BJ (cell line): Measurements from ENCODE around the gene PRRX1. TPM values are rescaled to one million over a fixed set of nuclear protein-coding genes. Genes with fewer than 3 reads are reported as not detected.

Experiments
- CTCF ChIA-PET: fragments of 350-600 bp; formaldehyde crosslinking; extraction: SDS; loops from one replicate; lab custom pipeline; 2021; ENCODE audit warnings: antibody characterized with exemption, inconsistent platforms; lab: Yijun Ruan, JAX
- POLR2A ChIA-PET: fragments of 300-600 bp; sonication (Branson Sonifier 250); formaldehyde crosslinking; extraction: SDS; loops from one replicate; lab custom pipeline; 2021; ENCODE audit warnings: antibody characterized with exemption; lab: Charles Lee
- DNase-seq: peaks from one replicate; pipeline ENCODE4 v3.0.0-alpha.2; 2011; ENCODE audit warnings: low read depth
- H3K27me3 ChIP-seq: 2 replicates; pipeline ENCODE4 v1.6.0; 2011; ENCODE audit warnings: low read length; ENCODE audit not compliant: control insufficient read depth, insufficient read depth
- H3K36me3 ChIP-seq: 2 replicates; pipeline ENCODE4 v1.5.1; 2011; ENCODE audit warnings: low read length; ENCODE audit not compliant: control insufficient read depth, insufficient read depth
- H3K4me3 ChIP-seq: 2 replicates; pipeline ENCODE4 v1.5.1; 2011; ENCODE audit warnings: low read depth, mild to moderate bottlenecking, control low read depth, low read length
- CTCF ChIP-seq: IDR thresholded peaks from 2 replicates; pipeline ENCODE4 v1.5.1; 2011; ENCODE audit warnings: low read depth, mild to moderate bottlenecking, control low read depth, inconsistent platforms, low read length, moderate library complexity; ENCODE audit not compliant: insufficient read depth
- polyA plus RNA-seq: library from polyadenylated mRNA; depleted of rRNA; stranded (reverse); fragments of >200 nt; gene quantifications from 2 replicates; pipeline ENCODE4 v1.2.3, GENCODE V29; 2011

Gene PRRX1
- polyA plus RNA-seq, 1 experiment: 152 TPM

GRCh38 chr1:170634824-170635410, 29.0 kb upstream of the PRRX1 start:
- no peak overlapping the region for H3K4me3 ChIP-seq
- CTCF ChIA-PET: interaction anchor here (1.7 kb wide), 1 partner anchor 10 kb away, joined by 4 read pairs; no protein-coding TSS in a partner anchor
- H3K36me3 ChIP-seq: no peaks in the 10 kb centered on the region
- POLR2A ChIA-PET: interaction anchor here (0.6 kb wide), 3 partner anchors 9 to 52 kb away, joined by 3 to 6 read pairs (median 3); no protein-coding TSS in a partner anchor
- H3K27me3 ChIP-seq: no peaks in the 10 kb centered on the region
- DNase-seq: no peak
- TF ChIP-seq CTCF: no peak

GRCh38 chr1:170640581-170640980, 23.4 kb upstream of the PRRX1 start:
- DNase-seq: no peak
- TF ChIP-seq CTCF: no peak
- Histone ChIP-seq H3K4me3 (no peak overlapping the region), H3K27me3 (no peaks in the 10 kb centered on the region), H3K36me3 (no peaks in the 10 kb centered on the region)
- ChIA-PET POLR2A (no interaction called here), CTCF (interaction anchor here (0.6 to 0.8 kb wide), 2 partner anchors 58 to 151 kb away, joined by 3 read pairs; no protein-coding TSS in a partner anchor)

GRCh38 chr1:170657275-170657853, 6.6 kb upstream of the PRRX1 start:
- CTCF ChIA-PET: interaction anchor here (1.0 kb wide), 2 partner anchors 11 to 18 kb away, joined by 3 to 4 read pairs; no protein-coding TSS in a partner anchor

GRCh38 chr1:170659399-170660035, 4.4 kb upstream of the PRRX1 start:
- no peak for TF ChIP-seq CTCF
- Histone ChIP-seq H3K27me3 (no peaks in the 10 kb centered on the region), H3K36me3 (no peaks in the 10 kb centered on the region), H3K4me3 (no peak overlapping the region)
- ChIA-PET CTCF (interaction anchor here (0.7 to 2.3 kb wide), 3 partner anchors 8 to 31 kb away, joined by 3 to 6 read pairs (median 4); no protein-coding TSS in a partner anchor), POLR2A (no interaction called here)
- no peak for DNase-seq

More at GRCh38 chr1:170657275-170657853, 6.6 kb upstream of the PRRX1 start:
- DNase-seq: no peak
- H3K4me3 ChIP-seq: no peak overlapping the region
- TF ChIP-seq CTCF: no peak
- no peaks in the 10 kb centered on the region for H3K36me3 ChIP-seq
- POLR2A ChIA-PET: interaction anchor here (0.6 kb wide), 1 partner anchor 473 kb away, joined by 4 read pairs; no protein-coding TSS in a partner anchor
- H3K27me3 ChIP-seq: no peaks in the 10 kb centered on the region

GRCh38 chr1:170660281-170660713, 3.6 kb upstream of the PRRX1 start:
- no peaks in the 10 kb centered on the region for H3K36me3 ChIP-seq
- ChIA-PET POLR2A (no interaction called here), CTCF (interaction anchor here (0.8 to 2.3 kb wide), 4 partner anchors 9 to 169 kb away, joined by 3 to 6 read pairs (median 4); no protein-coding TSS in a partner anchor)
- no peaks in the 10 kb centered on the region for H3K27me3 ChIP-seq
- no peak for TF ChIP-seq CTCF
- no peak for DNase-seq
- no peak overlapping the region for H3K4me3 ChIP-seq
